Activated CD8-positive, alpha-beta memory T cell treated with anti-CD3 and anti-CD28 coated beads for 4 hours (primary cell): Measurements from ENCODE around the gene PHLDA3.

Experiments
- DNase-seq, 2 donors: peaks; one replicate each; pipeline ENCODE4 v3.0.0-alpha.2; 2020; ENCODE audit warnings: low read depth in 2 of 2

PHLDA3 gene

GRCh38 chr1:201468844-201469644, at the start of gene PHLDA3:
PHLDA3 (minus strand) TSS chr1:201469188; CDS start chr1:201468786, 402 bp downstream.
- DNase-seq, result peak in 1 of 2 donors; percentile 18

DNA sequence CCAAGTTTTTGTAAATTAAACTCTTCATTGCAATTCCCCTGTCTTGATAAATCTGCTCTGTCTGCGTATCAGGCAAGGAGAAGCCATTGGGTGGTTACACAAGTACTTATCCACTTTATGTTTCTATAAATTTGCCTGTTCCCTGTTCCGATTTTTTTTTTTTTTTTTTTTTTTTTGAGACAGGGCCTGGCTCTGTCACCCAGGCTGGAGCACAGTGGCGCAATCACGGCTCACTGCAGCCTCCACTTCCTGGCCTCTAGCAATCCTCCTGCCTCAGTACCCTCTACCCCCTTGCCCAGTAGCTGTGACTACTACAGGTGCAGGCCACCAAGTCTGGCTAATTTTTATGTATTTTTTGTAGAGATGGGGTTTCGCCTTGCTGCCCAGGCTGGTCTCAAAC, 49.1 kb upstream of the PHLDA3 start:
- no peak for DNase-seq

DNA sequence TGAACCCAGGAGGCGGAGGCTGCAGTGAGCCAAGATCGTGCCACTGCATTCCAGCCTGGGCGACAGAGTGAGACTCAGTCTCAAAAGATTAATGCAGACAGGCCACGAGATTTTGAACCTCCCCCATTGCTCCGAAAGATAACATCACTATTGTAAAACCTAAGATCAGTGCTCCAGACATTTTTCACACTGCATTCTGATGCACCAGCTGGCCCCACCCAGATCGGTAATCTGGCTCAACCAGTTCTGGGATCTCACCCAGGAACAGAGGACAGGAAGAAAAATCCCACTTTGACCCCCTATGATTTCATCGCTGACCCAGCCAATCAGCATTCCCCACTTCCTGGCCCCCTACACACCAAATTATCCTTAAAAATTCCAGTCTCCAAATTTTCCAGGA, 48.6 kb upstream of the PHLDA3 start:
- no peak for DNase-seq

DNA sequence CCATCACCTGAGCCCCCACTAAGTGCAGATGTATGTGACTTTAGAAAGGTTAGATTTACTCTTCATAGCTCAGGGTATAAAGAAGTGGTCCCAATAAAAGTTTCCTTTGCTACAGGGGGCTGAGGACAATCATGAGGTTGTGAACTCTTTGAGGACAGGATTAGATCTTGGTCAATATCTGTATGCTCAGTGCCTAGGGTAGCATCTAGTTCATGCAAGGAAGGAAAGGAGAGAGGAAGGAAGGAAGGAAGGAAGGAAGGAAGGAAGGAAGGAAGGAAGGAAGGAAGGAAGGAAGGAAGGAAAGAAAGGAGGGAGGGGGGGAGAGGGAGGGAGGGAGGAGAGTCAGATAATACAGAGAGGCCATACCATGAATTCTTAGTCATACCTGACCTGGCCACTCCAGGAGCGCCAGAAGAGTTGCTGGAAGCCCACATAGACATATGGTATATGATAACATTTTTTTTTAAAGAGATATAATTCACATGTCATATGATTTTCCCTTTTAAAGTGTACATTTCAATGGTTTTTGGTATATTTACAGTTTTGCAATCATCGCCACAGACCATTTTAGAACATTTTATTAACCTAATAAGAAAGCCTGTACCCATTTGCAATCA, 47.6 kb upstream of the PHLDA3 start:
- no peak for DNase-seq

- no peak for DNase-seq
These were observed 46.9 kb upstream of the PHLDA3 start for GRCh38 chr1:201515895-201516294.

GRCh38 chr1:201515062-201515750, 46.2 kb upstream of the PHLDA3 start:
- DNase-seq, result no peak

GRCh38 chr1:201514466-201514865, 45.5 kb upstream of the PHLDA3 start:
- DNase-seq, result no peak

- DNase-seq, result no peak
These were observed 44.7 kb upstream of the PHLDA3 start for GRCh38 chr1:201513498-201514243.

GRCh38 chr1:201511941-201512539, 43.1 kb upstream of the PHLDA3 start:
- no peak for DNase-seq

DNA sequence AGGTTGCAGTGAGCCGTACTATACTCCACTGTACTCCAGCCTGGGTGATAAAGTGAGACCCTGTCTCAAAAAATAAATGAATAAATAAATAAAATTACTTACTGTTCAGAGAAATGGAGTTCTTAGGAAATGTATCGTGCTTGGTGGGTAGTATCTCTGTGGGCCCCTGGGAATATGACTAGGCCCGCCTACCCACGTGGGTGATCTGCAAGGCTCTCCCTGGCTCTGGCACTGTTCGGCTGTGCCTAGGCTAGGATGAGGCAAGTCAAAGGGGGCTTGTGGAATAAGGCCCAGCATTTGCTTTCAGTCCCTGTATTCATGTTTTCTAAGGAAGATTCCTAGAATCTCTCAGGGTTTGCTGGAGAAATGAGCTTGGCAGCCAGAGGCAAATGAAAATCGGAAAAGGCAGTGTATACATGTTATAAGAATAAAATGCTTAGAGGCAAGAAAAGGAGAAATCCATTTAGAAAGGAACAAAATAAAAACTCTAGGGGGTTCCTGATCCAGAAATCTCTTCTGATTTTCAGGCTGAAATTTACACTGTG, 42.5 kb upstream of the PHLDA3 start:
- no peak for DNase-seq

- DNase-seq, result no peak
These were observed 41.7 kb upstream of the PHLDA3 start for GRCh38 chr1:201510734-201511133.

DNA sequence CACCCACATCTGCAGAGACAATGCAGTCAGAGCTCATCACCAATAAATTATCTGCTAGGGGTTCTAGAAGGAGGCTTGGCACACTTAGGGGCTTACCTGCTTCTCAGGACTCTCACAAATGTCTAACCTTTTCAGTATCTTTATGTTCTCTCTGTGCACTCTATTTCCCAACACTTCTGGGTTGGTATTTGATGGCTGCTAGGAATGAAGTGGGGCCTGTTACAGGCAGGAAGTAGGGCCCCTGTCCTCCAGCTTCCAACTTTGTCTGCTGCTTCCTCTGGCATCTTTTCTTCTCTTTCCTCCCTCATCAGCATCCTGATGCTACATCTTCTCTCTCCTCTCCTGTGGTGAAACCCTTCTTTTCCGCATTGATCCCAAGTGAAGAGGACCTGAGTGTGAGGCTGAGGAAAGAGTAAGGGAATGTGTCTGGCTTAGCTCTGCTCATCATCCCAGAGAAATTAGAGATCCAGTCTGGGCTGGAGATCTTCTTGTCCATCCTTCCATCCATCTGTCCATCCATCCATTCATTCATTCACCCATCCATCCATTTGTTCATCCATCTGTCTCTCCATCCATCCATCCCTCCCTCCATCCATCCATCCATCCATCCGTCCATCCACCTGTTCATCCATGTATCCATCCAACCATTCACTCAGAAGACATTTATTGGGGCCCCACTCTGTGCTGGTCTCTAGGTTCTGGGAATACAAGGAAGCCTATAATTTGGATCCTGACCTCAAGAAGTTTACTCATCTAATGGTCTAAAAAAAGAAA, 40.8 kb upstream of the PHLDA3 start:
- DNase-seq, result no peak

DNA sequence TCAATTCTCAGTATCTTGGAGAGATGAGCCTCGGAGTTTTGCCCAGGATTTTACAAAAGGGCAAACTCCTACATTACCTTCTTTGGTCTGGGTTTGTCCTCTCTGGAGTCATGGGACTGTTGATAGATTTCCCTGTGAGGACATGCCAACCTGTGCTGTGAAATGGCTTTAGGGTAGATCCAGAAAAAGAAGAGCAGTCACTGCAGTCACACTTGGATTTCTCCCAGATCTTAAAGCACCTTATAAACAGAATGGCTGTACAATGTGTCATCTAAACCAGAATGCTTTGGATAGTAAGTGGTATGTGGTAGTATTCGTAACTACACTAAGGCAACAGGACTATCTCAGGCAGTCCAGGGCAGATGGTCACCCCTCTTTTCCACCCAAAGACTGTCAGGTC, 39.8 kb upstream of the PHLDA3 start:
- no peak for DNase-seq

GRCh38 chr1:201507360-201507675, 38.3 kb upstream of the PHLDA3 start:
- DNase-seq, result no peak

- peak; percentile 50 to 52 for DNase-seq
These were observed 37.8 kb upstream of the PHLDA3 start, which contains the start of gene CSRP1 for GRCh38 chr1:201506557-201507359. CSRP1 (minus strand) TSS chr1:201507123; CDS start chr1:201496303, 10,820 bp downstream.

DNA sequence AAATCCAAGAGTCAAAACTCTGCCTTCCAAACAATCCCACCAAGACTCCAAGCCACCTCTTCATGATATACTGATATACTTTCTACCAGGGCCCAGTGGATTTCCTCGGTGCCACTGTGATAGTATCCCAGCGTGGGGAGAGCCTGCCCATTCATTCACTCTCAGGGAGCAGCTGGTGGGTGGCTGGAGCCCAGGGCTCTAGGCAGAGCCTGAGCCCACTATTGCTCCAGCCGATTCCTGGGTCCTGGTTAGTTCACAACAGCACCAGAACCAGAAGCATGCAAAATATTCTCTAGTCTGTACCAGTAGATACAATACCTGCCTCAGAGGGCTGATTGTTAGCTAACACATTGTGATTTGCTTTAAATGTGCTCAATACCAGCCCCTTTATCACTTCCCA, 37.1 kb upstream of the PHLDA3 start:
- DNase-seq, result no peak

DNA sequence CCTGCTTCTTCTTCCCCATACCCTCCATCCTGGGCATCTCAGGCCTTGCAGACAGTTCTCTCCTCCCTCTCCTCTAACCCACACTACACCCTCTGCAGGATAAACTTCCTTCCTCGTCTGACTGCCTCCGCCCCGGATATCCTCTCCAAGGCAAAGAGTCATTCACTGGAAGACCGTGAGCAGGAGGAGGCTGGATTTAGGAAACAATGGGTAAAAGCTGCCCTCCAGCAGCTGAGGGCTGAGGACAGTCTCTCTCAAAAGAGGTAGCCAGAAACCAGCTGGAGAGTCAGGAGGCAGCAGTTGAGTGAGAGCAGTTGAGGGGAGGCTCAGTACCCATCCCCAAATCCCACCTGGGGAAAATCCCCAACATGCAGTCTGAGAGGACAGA, 36.5 kb upstream of the PHLDA3 start:
- no peak for DNase-seq

DNA sequence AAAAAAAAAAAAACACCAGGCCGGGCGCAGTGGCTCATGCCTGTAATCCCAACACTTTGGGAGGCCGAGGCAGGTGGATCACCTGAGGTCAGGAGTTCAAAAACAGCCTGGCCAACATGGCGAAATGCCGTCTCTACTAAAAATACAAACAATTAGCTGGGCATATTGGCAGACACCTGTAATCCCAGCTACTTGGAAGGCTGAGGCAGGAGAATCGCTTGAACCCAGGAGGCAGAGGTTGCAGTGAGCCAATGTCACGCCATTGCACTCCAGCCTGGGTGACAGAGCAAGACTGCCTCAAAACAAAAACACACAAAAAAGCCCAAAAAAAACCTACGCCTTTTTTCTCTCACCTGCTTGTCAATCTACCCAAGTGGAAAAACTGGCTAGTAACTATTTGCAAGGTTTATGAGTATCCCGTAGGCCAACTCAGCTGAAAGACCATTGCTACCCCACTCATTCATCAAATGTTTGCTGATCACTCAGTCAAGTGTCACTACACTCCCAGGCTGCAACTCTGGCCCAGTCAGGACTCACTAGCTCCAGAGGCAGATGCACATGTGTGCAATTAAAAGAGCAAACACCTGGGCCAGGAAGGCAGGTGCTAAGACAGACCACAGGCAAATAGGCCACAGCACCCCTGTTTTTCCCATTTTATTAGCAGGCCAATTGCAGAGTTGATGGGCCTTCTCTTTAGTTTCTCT, 36.0 kb upstream of the PHLDA3 start:
- DNase-seq, result no peak

DNA sequence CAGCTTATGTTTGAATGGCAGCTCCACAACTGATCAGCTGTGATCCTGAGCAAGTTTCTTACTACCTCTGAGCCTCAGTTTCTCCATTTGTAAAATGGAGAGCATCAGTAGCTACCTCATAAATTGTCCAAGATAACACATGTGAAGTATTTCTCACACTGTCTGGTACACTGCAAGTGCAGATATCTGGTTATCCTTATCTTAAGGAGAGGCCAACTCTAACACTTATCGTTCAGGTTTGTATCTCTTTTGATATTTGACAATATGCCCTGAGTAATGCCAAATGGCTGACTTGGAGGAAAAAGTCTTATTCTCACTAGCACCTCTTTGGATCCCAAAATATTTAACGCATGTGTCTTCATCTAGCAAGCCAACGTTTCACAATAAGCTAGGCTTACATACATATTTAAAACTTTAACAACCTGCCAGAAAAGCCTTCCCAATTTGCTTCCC, 35.2 kb upstream of the PHLDA3 start:
- no peak for DNase-seq
